H1 (cell line): ENCODE results near the gene DCP2. TPM values are rescaled to one million over a fixed set of nuclear protein-coding genes. Genes with fewer than 3 reads are reported as not detected.

Experiments used
- CTCF ChIA-PET: fragments of 300-600 bp; sonication (Branson Sonifier 250); formaldehyde crosslinking; loops from one replicate; lab custom pipeline; 2021; ENCODE audit not compliant: partially characterized antibody; lab: Charles Lee
- POLR2A ChIA-PET: fragments of 300-600 bp; sonication (Branson Sonifier 250); formaldehyde crosslinking; loops from one replicate; lab custom pipeline; 2021; ENCODE audit warnings: inconsistent platforms; ENCODE audit not compliant: partially characterized antibody; lab: Charles Lee
- DNase-seq, 2 experiments: peaks; one replicate each; pipeline versions ENCODE4 v3.0.0 to v3.0.0-alpha.2; 2010 to 2022; ENCODE audit warnings: low spot score in 2 of 2, low read depth in 1 of 2, mixed read lengths in 1 of 2
- FAIRE-seq: peaks from 2 replicates; lab custom pipeline; 2011; peaks lifted over from hg19 to GRCh38; lab: Jason Lieb, UNC
- H2AFZ ChIP-seq: 2 replicates; pipeline ENCODE4 v1.8.1; 2012; ENCODE audit warnings: low read length, inconsistent platforms
- H2AK5ac ChIP-seq: 2 replicates; pipeline ENCODE4 v1.6.1; 2013; ENCODE audit warnings: low read depth, low read length
- H2BK120ac ChIP-seq: replicated peaks from 2 replicates; pipeline ENCODE3; 2013; ENCODE audit warnings: low read depth, low read length, inconsistent platforms
- H2BK12ac ChIP-seq: 2 replicates; pipeline ENCODE4 v1.6.1; 2013; ENCODE audit warnings: low read depth, low read length
- H2BK15ac ChIP-seq: 2 replicates; pipeline ENCODE4 v1.6.1; 2013; ENCODE audit warnings: low read length
- H2BK20ac ChIP-seq: 2 replicates; pipeline ENCODE4 v1.6.1; 2013; ENCODE audit warnings: low read length
- H2BK5ac ChIP-seq: 2 replicates; pipeline ENCODE4 v1.6.1; 2013; ENCODE audit warnings: low read depth, low read length
- H3K14ac ChIP-seq: 2 replicates; pipeline ENCODE4 v1.6.1; 2013; ENCODE audit warnings: inconsistent platforms; ENCODE audit not compliant: insufficient read length
- H3K18ac ChIP-seq: 2 replicates; pipeline ENCODE4 v1.6.1; 2013; ENCODE audit warnings: low read length; ENCODE audit errors: extremely low read depth
- H3K23ac ChIP-seq: 2 replicates; pipeline ENCODE4 v1.6.1; 2013; ENCODE audit warnings: inconsistent platforms; ENCODE audit not compliant: insufficient read length
- H3K23me2 ChIP-seq: 2 replicates; pipeline ENCODE4 v1.6.1; 2013; ENCODE audit warnings: low read depth, low read length
- H3K27ac ChIP-seq: 2 replicates; pipeline ENCODE4 v1.6.1; 2011; ENCODE audit warnings: low read depth, low read length, inconsistent platforms
- H3K27me3 ChIP-seq, 4 experiments: replicated peaks in 1 of 4; 1 replicate in 1 of 4; 2 replicates in 3 of 4; pipeline versions ENCODE4 v1.6.1 to v1.8.1; 2011 to 2013; ENCODE audit warnings: low read length in 3 of 4, mild to moderate bottlenecking in 3 of 4, inconsistent platforms in 2 of 4, mixed read lengths in 2 of 4, moderate library complexity in 1 of 4; ENCODE audit not compliant: control insufficient read depth in 3 of 4, insufficient read depth in 3 of 4; ENCODE audit errors: extremely low read depth in 1 of 4
- H3K36me3 ChIP-seq, 4 experiments: 2 replicates each; pipeline versions ENCODE4 v1.6.1 to v1.8.1; 2011 to 2013; ENCODE audit warnings: mild to moderate bottlenecking in 4 of 4, low read length in 3 of 4, moderate library complexity in 2 of 4, control low read depth in 1 of 4, inconsistent platforms in 1 of 4; ENCODE audit not compliant: insufficient read depth in 4 of 4, control insufficient read depth in 2 of 4
- H3K4ac ChIP-seq: replicated peaks from 2 replicates; pipeline ENCODE3; 2013; ENCODE audit warnings: low read length, low read depth, mixed read lengths, inconsistent platforms; ENCODE audit not compliant: insufficient read length
- H3K4me1 ChIP-seq, 4 experiments: replicated peaks in 1 of 4; 1 replicate in 1 of 4; 2 replicates in 3 of 4; pipeline versions ENCODE4 v1.6.1 to v1.8.1; 2011 to 2013; ENCODE audit warnings: low read length in 3 of 4, inconsistent platforms in 2 of 4, mixed read lengths in 1 of 4; ENCODE audit not compliant: insufficient read depth in 4 of 4, control insufficient read depth in 3 of 4
- H3K4me2 ChIP-seq, 2 experiments: 2 replicates each; pipeline versions ENCODE4 v1.6.1 to v1.8.1; 2011 to 2013; ENCODE audit warnings: low read depth in 2 of 2, low read length in 2 of 2, control low read depth in 1 of 2, inconsistent platforms in 1 of 2, mild to moderate bottlenecking in 1 of 2; ENCODE audit not compliant: insufficient read depth in 1 of 2
- H3K4me3 ChIP-seq, 4 experiments: fragments of 200-600, 300-600 bp in 1 of 4; sonication (generic), shearing (Covaris generic), sonication (Bioruptor Twin) in 1 of 4; 2 replicates each; pipeline versions ENCODE4 v1.5.1 to v1.8.1; 2011 to 2016; ENCODE audit warnings: low read length in 4 of 4, low read depth in 3 of 4, control low read depth in 2 of 4, inconsistent platforms in 2 of 4, mild to moderate bottlenecking in 2 of 4, mixed read lengths in 1 of 4, moderate library complexity in 1 of 4; ENCODE audit not compliant: insufficient read depth in 2 of 4; ENCODE audit errors: extremely low read depth in 1 of 4
- H3K56ac ChIP-seq: replicated peaks from 2 replicates; pipeline ENCODE3; 2013; ENCODE audit warnings: low read depth, mild to moderate bottlenecking, mixed read lengths, low read length, inconsistent platforms; ENCODE audit not compliant: insufficient read length
- H3K79me1 ChIP-seq: 2 replicates; pipeline ENCODE4 v1.6.1; 2013; ENCODE audit warnings: low read depth, low read length, control low read depth
- H3K79me2 ChIP-seq, 2 experiments: 2 replicates each; pipeline versions ENCODE4 v1.6.1 to v1.8.1; 2012 to 2013; ENCODE audit warnings: low read length in 2 of 2, mild to moderate bottlenecking in 2 of 2, inconsistent platforms in 1 of 2; ENCODE audit not compliant: insufficient read depth in 2 of 2, control insufficient read depth in 1 of 2
- H3K9ac ChIP-seq, 4 experiments: replicated peaks in 1 of 4; 1 replicate in 1 of 4; 2 replicates in 3 of 4; pipeline versions ENCODE4 v1.6.1 to v1.8.1; 2011 to 2013; ENCODE audit warnings: low read depth in 3 of 4, low read length in 3 of 4, control low read depth in 2 of 4, mild to moderate bottlenecking in 2 of 4, moderate library complexity in 2 of 4, inconsistent platforms in 1 of 4; ENCODE audit errors: extremely low read depth in 1 of 4
- H3K9me3 ChIP-seq, 2 experiments: 2 replicates each; pipeline versions ENCODE4 v1.6.1 to v1.8.1; 2012 to 2013; ENCODE audit warnings: mild to moderate bottlenecking in 2 of 2, moderate library complexity in 2 of 2, control low read depth in 1 of 2, inconsistent platforms in 1 of 2, low read depth in 1 of 2, low read length in 1 of 2, mixed read lengths in 1 of 2; ENCODE audit not compliant: insufficient read depth in 2 of 2
- H4K20me1 ChIP-seq, 2 experiments: replicated peaks in 1 of 2; 2 replicates each; pipeline versions ENCODE3 to v1.8.1; 2011 to 2013; ENCODE audit warnings: inconsistent platforms in 2 of 2, low read length in 2 of 2, mild to moderate bottlenecking in 1 of 2; ENCODE audit not compliant: insufficient read depth in 2 of 2, control insufficient read depth in 1 of 2
- H4K5ac ChIP-seq: 2 replicates; pipeline ENCODE4 v1.6.1; 2013; ENCODE audit warnings: low read length, low read depth, mixed read lengths, inconsistent platforms; ENCODE audit not compliant: insufficient read length
- H4K8ac ChIP-seq: 2 replicates; pipeline ENCODE4 v1.8.0; 2013; ENCODE audit warnings: mild to moderate bottlenecking, moderate library complexity, low read length, inconsistent platforms; ENCODE audit not compliant: insufficient read depth; ENCODE audit errors: extremely low read depth
- H4K91ac ChIP-seq: replicated peaks from 2 replicates; pipeline ENCODE3; 2013; ENCODE audit warnings: low read length, mixed read lengths, inconsistent platforms; ENCODE audit not compliant: insufficient read length
- EZH2 ChIP-seq: fragments of 200-600 bp; sonication (generic); IDR thresholded peaks from 2 replicates; pipeline ENCODE4 v1.7.1; 2012; ENCODE audit warnings: low read depth, mild to moderate bottlenecking, moderate library complexity, low read length, inconsistent platforms; ENCODE audit not compliant: severe bottlenecking
- GABPA ChIP-seq: IDR thresholded peaks from 2 replicates; pipeline ENCODE4 v1.6.1; 2011; ENCODE audit warnings: mild to moderate bottlenecking, low read length, moderate library complexity, borderline replicate concordance; ENCODE audit not compliant: insufficient read depth
- PHF8 ChIP-seq: fragments of 200-600 bp; sonication (generic); conservative IDR thresholded peaks from 2 replicates; pipeline ENCODE4 v1.7.1; 2012; ENCODE audit warnings: low read depth, mild to moderate bottlenecking, inconsistent platforms, low read length, moderate library complexity
- POLR2A ChIP-seq, 2 experiments: IDR thresholded peaks; 1 replicate in 1 of 2; 2 replicates in 1 of 2; pipeline ENCODE4 v1.6.1; 2011; ENCODE audit warnings: low read depth in 2 of 2, low read length in 2 of 2, mild to moderate bottlenecking in 2 of 2; ENCODE audit errors: control extremely low read depth in 1 of 2
- SAP30 ChIP-seq: fragments of 300-600 bp; sonication (generic); IDR thresholded peaks from 2 replicates; pipeline ENCODE4 v1.7.1; 2012; ENCODE audit warnings: low read length, moderate library complexity, mild to moderate bottlenecking, inconsistent platforms; ENCODE audit not compliant: insufficient read depth, insufficient replicate concordance
- TAF1 ChIP-seq: IDR thresholded peaks from 2 replicates; pipeline ENCODE4 v1.6.1; 2011; ENCODE audit warnings: mild to moderate bottlenecking, low read depth, low read length
- whole genome bisulfite sequencing, 2 experiments: shearing (Covaris generic) in 1 of 2; methylation state at CpG; one replicate each; pipeline versions ENCODE4 v1.1.6 to v1.1.7; 2013 to 2015; ENCODE audit warnings: low lambda C conversion rate in 2 of 2, mixed read lengths in 2 of 2, inconsistent platforms in 1 of 2, low coverage in 1 of 2, missing lambda C conversion rate in 1 of 2; ENCODE audit not compliant: insufficient replicate concordance in 2 of 2, insufficient coverage in 1 of 2, insufficient read length in 1 of 2; ENCODE audit errors: extremely low coverage in 1 of 2, missing lambda C conversion rate in 1 of 2; 5-methylcytosine and 5-hydroxymethylcytosine counted together
- polyA plus RNA-seq, 7 experiments: library from polyadenylated mRNA; depleted of rRNA in 3 of 7; stranded (reverse) in 5 of 7; unstranded in 2 of 7; fragments of >200 nt in 5 of 7; fragments of 200-250 nt in 2 of 7; gene quantifications; 1 replicate in 5 of 7; 2 replicates in 1 of 7; 4 replicates in 1 of 7; pipeline versions ENCODE4 v1.2.1 to v1.2.3, GENCODE V29; 2011 to 2013; ENCODE audit warnings: missing spikeins in 2 of 7, mixed read lengths in 2 of 7
- total RNA-seq: library from RNA; stranded (reverse); fragmentation: NEBNext Ultra II Directional; extraction: Animal tissue kit (Norgen Biotek cat#: 25700); gene quantifications from 2 replicates; pipeline ENCODE4 v1.2.1, GENCODE V29; 2021
- TF ChIP-seq, protein P1 (sequence below): IDR thresholded peaks from 2 replicates; pipeline ENCODE4 v1.6.1; 2012; ENCODE audit warnings: low read length, inconsistent platforms
- TF ChIP-seq, protein P2 (sequence below): IDR thresholded peaks from 2 replicates; pipeline ENCODE4 v1.6.1; 2012; ENCODE audit warnings: inconsistent platforms
- TF ChIP-seq, protein P3 (sequence below): IDR thresholded peaks from 2 replicates; pipeline ENCODE4 v1.6.1; 2012; ENCODE audit warnings: inconsistent platforms

DCP2 gene
- total and polyA plus RNA-seq, 2 of the 8 experiments (the other 6 are each of a cell fraction or from before 2014, with no cell fraction given), result 14.4 to 162 TPM

DNA sequence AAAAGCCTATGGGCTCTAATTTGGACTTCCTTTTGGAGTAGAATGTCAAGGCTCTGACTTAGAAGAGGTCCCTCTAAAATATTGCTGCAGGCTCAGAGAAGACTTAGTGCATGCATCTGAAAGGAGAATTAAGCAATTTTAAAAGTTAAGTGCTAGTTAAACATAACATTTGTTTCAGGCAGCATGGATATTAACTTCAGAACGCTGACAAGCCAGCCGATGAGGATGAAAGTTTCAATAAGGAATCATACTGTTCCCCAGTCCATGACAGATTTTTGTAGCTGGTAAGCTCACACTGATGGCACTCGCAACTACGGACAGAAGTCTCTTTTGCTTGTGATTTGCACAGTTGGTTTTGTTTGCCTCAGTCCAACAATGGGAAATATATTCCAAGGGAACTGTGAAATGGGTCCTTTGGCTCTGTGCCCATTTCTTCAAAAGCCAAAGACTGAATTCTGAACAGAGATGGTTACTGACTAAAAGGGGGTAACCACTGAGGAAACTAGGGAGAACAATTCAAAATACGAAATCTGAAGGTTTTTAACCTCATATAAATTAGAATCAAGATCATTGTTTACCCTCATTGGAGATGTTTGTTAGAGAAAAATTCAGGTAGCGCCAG is 47.6 kb downstream of the DCP2 start:
- no peaks in the 10 kb centered on the region for H3K9me3 ChIP-seq
- H3K36me3 ChIP-seq, result peaks cover 0 to 53% (median 22%) of the 10 kb centered on the region in 4 experiments; a peak in 7 of 8 replicates
- H3K79me1 ChIP-seq, result no peaks in the 10 kb centered on the region
- no peaks in the 10 kb centered on the region for H3K27me3 ChIP-seq
- H3K79me2 ChIP-seq, result no peaks in the 10 kb centered on the region
- H3K14ac ChIP-seq, result no peak overlapping the region
- H2BK120ac ChIP-seq, result no peak overlapping the region
- no peak for TF ChIP-seq SAP30
- TF ChIP-seq PHF8, result no peak
- no peak for TF ChIP-seq POLR2A (IDR thresholded peaks at IDR 0.05; ENCODE audit: control extremely low read depth in 1 of 2, low read depth in 2 of 2, low read length in 2 of 2)
- TF ChIP-seq, protein P1, sequence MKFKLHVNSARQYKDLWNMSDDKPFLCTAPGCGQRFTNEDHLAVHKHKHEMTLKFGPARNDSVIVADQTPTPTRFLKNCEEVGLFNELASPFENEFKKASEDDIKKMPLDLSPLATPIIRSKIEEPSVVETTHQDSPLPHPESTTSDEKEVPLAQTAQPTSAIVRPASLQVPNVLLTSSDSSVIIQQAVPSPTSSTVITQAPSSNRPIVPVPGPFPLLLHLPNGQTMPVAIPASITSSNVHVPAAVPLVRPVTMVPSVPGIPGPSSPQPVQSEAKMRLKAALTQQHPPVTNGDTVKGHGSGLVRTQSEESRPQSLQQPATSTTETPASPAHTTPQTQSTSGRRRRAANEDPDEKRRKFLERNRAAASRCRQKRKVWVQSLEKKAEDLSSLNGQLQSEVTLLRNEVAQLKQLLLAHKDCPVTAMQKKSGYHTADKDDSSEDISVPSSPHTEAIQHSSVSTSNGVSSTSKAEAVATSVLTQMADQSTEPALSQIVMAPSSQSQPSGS, result no peak
- no peak for TF ChIP-seq TAF1
- TF ChIP-seq, protein P2, sequence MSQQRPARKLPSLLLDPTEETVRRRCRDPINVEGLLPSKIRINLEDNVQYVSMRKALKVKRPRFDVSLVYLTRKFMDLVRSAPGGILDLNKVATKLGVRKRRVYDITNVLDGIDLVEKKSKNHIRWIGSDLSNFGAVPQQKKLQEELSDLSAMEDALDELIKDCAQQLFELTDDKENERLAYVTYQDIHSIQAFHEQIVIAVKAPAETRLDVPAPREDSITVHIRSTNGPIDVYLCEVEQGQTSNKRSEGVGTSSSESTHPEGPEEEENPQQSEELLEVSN, result no peak
- TF ChIP-seq GABPA, result no peak
- TF ChIP-seq EZH2, result no peak
- TF ChIP-seq, protein P3, sequence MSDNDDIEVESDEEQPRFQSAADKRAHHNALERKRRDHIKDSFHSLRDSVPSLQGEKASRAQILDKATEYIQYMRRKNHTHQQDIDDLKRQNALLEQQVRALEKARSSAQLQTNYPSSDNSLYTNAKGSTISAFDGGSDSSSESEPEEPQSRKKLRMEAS, result no peak
- no peak overlapping the region for H3K4ac ChIP-seq
- WGBS, 2 experiments, result 92% methylated on average over 6 of the region's 6 CpGs; no CpG with 5 or more reads in 1 of the 2 experiments
- no peak overlapping the region for H2AK5ac ChIP-seq
- H2BK12ac ChIP-seq, result no peak overlapping the region
- H2AFZ ChIP-seq, result no peak overlapping the region
- H4K5ac ChIP-seq, result no peak overlapping the region
- FAIRE-seq, result no peak
- no peaks in the 10 kb centered on the region for H3K23me2 ChIP-seq
- H3K4me1 ChIP-seq, result no peaks in the 10 kb centered on the region
- CTCF ChIA-PET, result interaction anchor here (1.0 to 1.8 kb wide), 4 partner anchors 14 to 67 kb away, joined by 3 to 10 read pairs (median 6); no protein-coding TSS in a partner anchor
- no peak overlapping the region for H3K23ac ChIP-seq
- no peak overlapping the region for H2BK5ac ChIP-seq
- no peak overlapping the region for H3K56ac ChIP-seq
- no peak overlapping the region for H2BK20ac ChIP-seq
- H4K8ac ChIP-seq, result no peak overlapping the region
- POLR2A ChIA-PET, result interaction anchor here (1.3 kb wide), 1 partner anchor 18 kb away, joined by 3 read pairs; no protein-coding TSS in a partner anchor
- no peak overlapping the region for H4K91ac ChIP-seq
- H3K4me3 ChIP-seq, result no peak overlapping the region
- H2BK15ac ChIP-seq, result no peak overlapping the region
- no peak for DNase-seq
- no peak overlapping the region for H3K18ac ChIP-seq
- no peak overlapping the region for H3K27ac ChIP-seq
- H3K9ac ChIP-seq, result no peak overlapping the region
- H4K20me1 ChIP-seq, result no peaks in the 10 kb centered on the region
- H3K4me2 ChIP-seq, result no peak overlapping the region
